Tibial nerve (tissue), 4 donors: ENCODE data around the gene FARP1. TPM values are rescaled to one million over a fixed set of nuclear protein-coding genes. Genes with fewer than 3 reads are reported as not detected.

ENCODE experiments used
- DNase-seq, 2 donors: peaks; one replicate each; pipeline ENCODE4 v3.0.0-alpha.2; 2019; ENCODE audit warnings: low spot score in 2 of 2
- H3K27ac ChIP-seq, 4 donors: fragments of 200-600 bp; sonication (generic) in 3 of 4; one replicate each; pipeline ENCODE4 v1.5.1; 2017 to 2019; ENCODE audit warnings: mild to moderate bottlenecking in 1 of 4
- H3K27me3 ChIP-seq, 2 donors: fragments of 200-600 bp; sonication (generic) in 1 of 2; one replicate each; pipeline versions ENCODE4 v1.5.1 to v1.6.0; 2017 to 2019
- H3K36me3 ChIP-seq, 3 donors: fragments of 200-600 bp; sonication (generic); one replicate each; pipeline ENCODE4 v1.5.1; 2018 to 2019
- H3K4me1 ChIP-seq, 4 donors: fragments of 200-600 bp; sonication (generic) in 3 of 4; one replicate each; pipeline ENCODE4 v1.5.1; 2017 to 2019
- H3K4me3 ChIP-seq, 4 donors: fragments of 200-600 bp; sonication (generic) in 3 of 4; one replicate each; pipeline ENCODE4 v1.5.1; 2017 to 2019; ENCODE audit warnings: mild to moderate bottlenecking in 1 of 4, moderate library complexity in 1 of 4
- H3K9me3 ChIP-seq, 4 donors: fragments of 200-600 bp; sonication (generic) in 3 of 4; one replicate each; pipeline ENCODE4 v1.5.1; 2017 to 2019
- CTCF ChIP-seq, 5 experiments: fragments of 200-600 bp in 3 of 5; fragments of 450-650 bp in 2 of 5; sonication (generic) in 3 of 5; IDR thresholded peaks; one replicate each; pipeline ENCODE4 v1.5.1; 2016 to 2019; ENCODE audit warnings: antibody characterized with exemption in 5 of 5, mild to moderate bottlenecking in 3 of 5, moderate library complexity in 2 of 5
- EP300 ChIP-seq, 2 donors: sonication (generic); formaldehyde crosslinking; IDR thresholded peaks; one replicate each; pipeline ENCODE4 v1.6.1; 2017; ENCODE audit warnings: antibody characterized with exemption in 2 of 2, mild to moderate bottlenecking in 1 of 2
- POLR2A ChIP-seq, 2 donors: fragments of 450-650 bp; IDR thresholded peaks; one replicate each; pipeline ENCODE4 v1.6.1; 2017; ENCODE audit warnings: antibody characterized with exemption in 2 of 2, mild to moderate bottlenecking in 2 of 2, moderate library complexity in 2 of 2
- WGBS, 2 donors: methylation state at CpG; one replicate each; pipeline ENCODE4 v1.1.5; 2018; 5-methylcytosine and 5-hydroxymethylcytosine counted together
- total RNA-seq, 4 donors: library from RNA; depleted of rRNA; stranded (reverse); fragments of >200 nt; gene quantifications; one replicate each; pipeline ENCODE4 v1.1.0, GENCODE V29; 2016

The FARP1 gene
- total RNA-seq, 4 donors from 2014 or later = 21.4 to 28.5 (median 24.9) TPM

- H3K36me3 ChIP-seq = no peaks in the 10 kb centered on the region
- 94% methylated on average over 3 of the region's 3 CpGs for WGBS, 2 donors
- no peak overlapping the region for H3K27ac ChIP-seq
- H3K4me1 ChIP-seq = no peaks in the 10 kb centered on the region
- no peaks in the 10 kb centered on the region for H3K9me3 ChIP-seq
- DNase-seq = no peak
- H3K4me3 ChIP-seq = no peak overlapping the region
- TF ChIP-seq POLR2A (IDR thresholded peaks at IDR 0.05) (no peak), CTCF (IDR thresholded peaks at IDR 0.05) (no peak)
- H3K27me3 ChIP-seq = no peaks in the 10 kb centered on the region
Measured at GRCh38 chr13:98112456-98112855, 30.4 kb upstream of the FARP1 start.

GRCh38 chr13:98118865-98119264, 24.0 kb upstream of the FARP1 start:
- H3K27me3 ChIP-seq = no peaks in the 10 kb centered on the region
- no peak for DNase-seq
- no peak overlapping the region for H3K27ac ChIP-seq
- no peak for TF ChIP-seq EP300 (IDR thresholded peaks at IDR 0.05)
- TF ChIP-seq CTCF (IDR thresholded peaks at IDR 0.05) = no peak
- TF ChIP-seq POLR2A (IDR thresholded peaks at IDR 0.05) = no peak
- no peaks in the 10 kb centered on the region for H3K36me3 ChIP-seq
- H3K9me3 ChIP-seq = peaks cover 0 to 11% (median 0%) of the 10 kb centered on the region in 4 donors
- no peak overlapping the region for H3K4me3 ChIP-seq
- H3K4me1 ChIP-seq = no peaks in the 10 kb centered on the region

GRCh38 chr13:98123176-98123575, 19.7 kb upstream of the FARP1 start:
- H3K36me3 ChIP-seq = no peaks in the 10 kb centered on the region
- H3K4me1 ChIP-seq = no peaks in the 10 kb centered on the region
- DNase-seq = no peak
- TF ChIP-seq CTCF (IDR thresholded peaks at IDR 0.05) (no peak), EP300 (IDR thresholded peaks at IDR 0.05) (no peak), POLR2A (IDR thresholded peaks at IDR 0.05) (no peak)
- no peak overlapping the region for H3K27ac ChIP-seq
- 74 to 87% methylated on average over 1 of the region's 1 CpG for WGBS, 2 donors
- no peak overlapping the region for H3K4me3 ChIP-seq
- H3K9me3 ChIP-seq = peaks cover 0 to 15% (median 0%) of the 10 kb centered on the region in 4 donors
- no peaks in the 10 kb centered on the region for H3K27me3 ChIP-seq

GRCh38 chr13:98129059-98129746, 13.7 kb upstream of the FARP1 start:
- no peak for DNase-seq
- 87 to 92% methylated on average over 5 of the region's 5 CpGs for WGBS, 2 donors
- no peak overlapping the region for H3K4me3 ChIP-seq
- TF ChIP-seq POLR2A (IDR thresholded peaks at IDR 0.05) (no peak), CTCF (IDR thresholded peaks at IDR 0.05) (no peak), EP300 (IDR thresholded peaks at IDR 0.05) (no peak)
- no peak overlapping the region for H3K27ac ChIP-seq
- H3K36me3 ChIP-seq = no peaks in the 10 kb centered on the region
- H3K9me3 ChIP-seq = peaks cover 0 to 7% (median 0%) of the 10 kb centered on the region in 4 donors
- H3K27me3 ChIP-seq = no peaks in the 10 kb centered on the region
- no peaks in the 10 kb centered on the region for H3K4me1 ChIP-seq

- WGBS, 2 donors = 55 to 63% methylated on average over 3 of the region's 3 CpGs
- no peak for DNase-seq
- H3K36me3 ChIP-seq = no peaks in the 10 kb centered on the region
- TF ChIP-seq EP300 (IDR thresholded peaks at IDR 0.05) (no peak), CTCF (IDR thresholded peaks at IDR 0.05) (no peak), POLR2A (IDR thresholded peaks at IDR 0.05) (no peak)
- H3K4me3 ChIP-seq = no peak overlapping the region
- H3K4me1 ChIP-seq = no peaks in the 10 kb centered on the region
- H3K27me3 ChIP-seq = no peaks in the 10 kb centered on the region
- no peak overlapping the region for H3K27ac ChIP-seq
- H3K9me3 ChIP-seq = no peaks in the 10 kb centered on the region
Measured at GRCh38 chr13:98133946-98134345, 8.9 kb upstream of the FARP1 start.
